ENCODE results near the gene GLUD1.

DNA sequence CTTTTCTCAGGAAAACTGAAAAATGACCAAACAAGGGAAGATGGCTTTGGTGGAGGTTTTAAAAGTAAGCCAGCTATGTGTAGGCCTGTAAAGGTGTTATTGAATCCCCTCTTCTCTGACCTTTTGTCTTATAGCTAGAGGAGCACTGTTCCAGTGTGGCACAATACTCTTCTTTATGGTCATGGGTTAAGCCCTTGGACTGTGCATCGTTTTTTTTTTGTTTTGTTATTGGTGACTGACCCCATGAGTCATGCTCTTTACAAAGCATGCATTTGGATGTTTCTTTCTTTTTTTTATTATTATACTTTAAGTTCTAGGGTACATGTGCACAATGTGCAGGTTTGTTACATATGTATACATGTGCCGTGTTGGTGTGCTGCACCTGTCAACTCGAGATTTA, 94.2 kb downstream of the GLUD1 start:
- TF ChIP-seq POLR2A (IDR thresholded peaks at IDR 0.05): no peak
- TF ChIP-seq POLR2AphosphoS5 (IDR thresholded peaks at IDR 0.05): no peak
